Measurements from ENCODE around the gene DISP2.

Gene DISP2

GRCh38 chr15:40317580-40317979 lies 40.4 kb upstream of the DISP2 start:
- Histone ChIP-seq H3K4me3 (ENCODE audit: extremely low read depth, insufficient read depth, low read length, poor library complexity, severe bottlenecking) (no peak overlapping the region), H3K27ac (ENCODE audit: low read depth, low read length, severe bottlenecking) (no peak overlapping the region), H3K4me1 (ENCODE audit: control insufficient read depth, insufficient read depth, low read length, poor library complexity, severe bottlenecking) (peaks cover 31% of the 10 kb centered on the region), H3K9me3 (ENCODE audit: control insufficient read depth, low read length) (no peaks in the 10 kb centered on the region), H3K36me3 (ENCODE audit: control insufficient read depth, insufficient read depth, low read length) (no peaks in the 10 kb centered on the region)
- WGBS, 2 experiments (ENCODE audit: insufficient coverage in 2 of 2) = 80 to 88% methylated on average over 3 of the region's 4 CpGs

- Histone ChIP-seq H3K9me3 (ENCODE audit: control insufficient read depth, low read length) (no peaks in the 10 kb centered on the region), H3K27ac (ENCODE audit: low read depth, low read length, severe bottlenecking) (no peak overlapping the region), H3K4me1 (ENCODE audit: control insufficient read depth, insufficient read depth, low read length, poor library complexity, severe bottlenecking) (peaks cover 22% of the 10 kb centered on the region), H3K4me3 (ENCODE audit: extremely low read depth, insufficient read depth, low read length, poor library complexity, severe bottlenecking) (no peak overlapping the region), H3K36me3 (ENCODE audit: control insufficient read depth, insufficient read depth, low read length) (no peaks in the 10 kb centered on the region)
- 88 to 90% methylated on average over 1 of the region's 1 CpG for WGBS, 2 experiments (ENCODE audit: insufficient coverage in 2 of 2)
Measured at GRCh38 chr15:40320409-40320808, 37.6 kb upstream of the DISP2 start.

- Histone ChIP-seq H3K4me1 (ENCODE audit: control insufficient read depth, insufficient read depth, low read length, poor library complexity, severe bottlenecking) (peaks cover 24% of the 10 kb centered on the region), H3K27ac (ENCODE audit: low read depth, low read length, severe bottlenecking) (no peak overlapping the region), H3K9me3 (ENCODE audit: control insufficient read depth, low read length) (no peaks in the 10 kb centered on the region), H3K36me3 (ENCODE audit: control insufficient read depth, insufficient read depth, low read length) (no peaks in the 10 kb centered on the region), H3K4me3 (ENCODE audit: extremely low read depth, insufficient read depth, low read length, poor library complexity, severe bottlenecking) (no peak overlapping the region)
- WGBS, 2 experiments (ENCODE audit: insufficient coverage in 2 of 2) = 0% methylated on average over 1 of the region's 2 CpGs
Measured at GRCh38 chr15:40320931-40321371, 37.1 kb upstream of the DISP2 start.

GRCh38 chr15:40322531-40323238 lies 35.3 kb upstream of the DISP2 start:
- Histone ChIP-seq H3K27ac (ENCODE audit: low read depth, low read length, severe bottlenecking) (peak overlapping the region; percentile 10), H3K36me3 (ENCODE audit: control insufficient read depth, insufficient read depth, low read length) (no peaks in the 10 kb centered on the region), H3K9me3 (ENCODE audit: control insufficient read depth, low read length) (no peaks in the 10 kb centered on the region), H3K4me3 (ENCODE audit: extremely low read depth, insufficient read depth, low read length, poor library complexity, severe bottlenecking) (peak overlapping the region; percentile 27), H3K4me1 (ENCODE audit: control insufficient read depth, insufficient read depth, low read length, poor library complexity, severe bottlenecking) (peaks cover 41% of the 10 kb centered on the region)
- 9% methylated on average over 25 to 26 of the region's 26 CpGs for WGBS, 2 experiments (ENCODE audit: insufficient coverage in 2 of 2)

- peak within 1 kb of the TSS; percentile 63 for H3K4me3 ChIP-seq (ENCODE audit: extremely low read depth, insufficient read depth, low read length, poor library complexity, severe bottlenecking)
- 0 to 1% methylated on average over 61 to 73 of the region's 103 CpGs for WGBS, 2 experiments (ENCODE audit: insufficient coverage in 2 of 2)
- H3K27ac ChIP-seq (ENCODE audit: low read depth, low read length, severe bottlenecking) = peak within 1 kb of the TSS; percentile 10
- H3K4me1 ChIP-seq (ENCODE audit: control insufficient read depth, insufficient read depth, low read length, poor library complexity, severe bottlenecking) = peaks cover 47% of the 10 kb centered on the region
- H3K36me3 ChIP-seq (ENCODE audit: control insufficient read depth, insufficient read depth, low read length) = no peaks in the 10 kb centered on the region
- H3K9me3 ChIP-seq (ENCODE audit: control insufficient read depth, low read length) = no peaks in the 10 kb centered on the region
Measured at GRCh38 chr15:40323239-40323952, 34.6 kb upstream of the DISP2 start, which contains the start of gene INAFM2. Gene INAFM2 (plus strand): TSS chr15:40323692. CDS start chr15:40324056, 364 bp downstream.

GRCh38 chr15:40323953-40324937 lies 33.8 kb upstream of the DISP2 start:
- no peak overlapping the region for H3K27ac ChIP-seq (ENCODE audit: low read depth, low read length, severe bottlenecking)
- peaks cover 55% of the 10 kb centered on the region for H3K4me1 ChIP-seq (ENCODE audit: control insufficient read depth, insufficient read depth, low read length, poor library complexity, severe bottlenecking)
- H3K9me3 ChIP-seq (ENCODE audit: control insufficient read depth, low read length) = no peaks in the 10 kb centered on the region

GRCh38 chr15:40325188-40325587 lies 32.8 kb upstream of the DISP2 start:
- Histone ChIP-seq H3K4me3 (ENCODE audit: extremely low read depth, insufficient read depth, low read length, poor library complexity, severe bottlenecking) (peak overlapping the region; percentile 63), H3K36me3 (ENCODE audit: control insufficient read depth, insufficient read depth, low read length) (peaks cover 9% of the 10 kb centered on the region), H3K4me1 (ENCODE audit: control insufficient read depth, insufficient read depth, low read length, poor library complexity, severe bottlenecking) (peaks cover 63% of the 10 kb centered on the region), H3K9me3 (ENCODE audit: control insufficient read depth, low read length) (no peaks in the 10 kb centered on the region), H3K27ac (ENCODE audit: low read depth, low read length, severe bottlenecking) (no peak overlapping the region)
- whole genome bisulfite sequencing, 2 experiments (ENCODE audit: insufficient coverage in 2 of 2) = 80 to 100% methylated on average over 1 of the region's 2 CpGs

More at GRCh38 chr15:40323953-40324937, 33.8 kb upstream of the DISP2 start:
- H3K36me3 ChIP-seq (ENCODE audit: control insufficient read depth, insufficient read depth, low read length) = no peaks in the 10 kb centered on the region
- 0% methylated on average over 68 to 87 of the region's 101 CpGs for WGBS, 2 experiments (ENCODE audit: insufficient coverage in 2 of 2)
- peak overlapping the region; percentile 63 for H3K4me3 ChIP-seq (ENCODE audit: extremely low read depth, insufficient read depth, low read length, poor library complexity, severe bottlenecking)

GRCh38 chr15:40325700-40326099 lies 32.3 kb upstream of the DISP2 start:
- Histone ChIP-seq H3K36me3 (ENCODE audit: control insufficient read depth, insufficient read depth, low read length) (peaks cover 10% of the 10 kb centered on the region), H3K4me3 (ENCODE audit: extremely low read depth, insufficient read depth, low read length, poor library complexity, severe bottlenecking) (peak overlapping the region; percentile 1), H3K27ac (ENCODE audit: low read depth, low read length, severe bottlenecking) (no peak overlapping the region), H3K4me1 (ENCODE audit: control insufficient read depth, insufficient read depth, low read length, poor library complexity, severe bottlenecking) (peaks cover 63% of the 10 kb centered on the region), H3K9me3 (ENCODE audit: control insufficient read depth, low read length) (no peaks in the 10 kb centered on the region)
- WGBS, 2 experiments (ENCODE audit: insufficient coverage in 2 of 2) = 80 to 86% methylated on average over 1 of the region's 2 CpGs

- 33 to 36% methylated on average over 5 to 6 of the region's 6 CpGs for WGBS, 2 experiments (ENCODE audit: insufficient coverage in 2 of 2)
- Histone ChIP-seq H3K36me3 (ENCODE audit: control insufficient read depth, insufficient read depth, low read length) (peaks cover 23% of the 10 kb centered on the region), H3K4me3 (ENCODE audit: extremely low read depth, insufficient read depth, low read length, poor library complexity, severe bottlenecking) (no peak overlapping the region), H3K9me3 (ENCODE audit: control insufficient read depth, low read length) (no peaks in the 10 kb centered on the region), H3K4me1 (ENCODE audit: control insufficient read depth, insufficient read depth, low read length, poor library complexity, severe bottlenecking) (peaks cover 53% of the 10 kb centered on the region), H3K27ac (ENCODE audit: low read depth, low read length, severe bottlenecking) (peak overlapping the region; percentile 11)
Measured at GRCh38 chr15:40327457-40327856, 30.6 kb upstream of the DISP2 start.

GRCh38 chr15:40328176-40328575 lies 29.8 kb upstream of the DISP2 start:
- Histone ChIP-seq H3K4me1 (ENCODE audit: control insufficient read depth, insufficient read depth, low read length, poor library complexity, severe bottlenecking) (peaks cover 50% of the 10 kb centered on the region), H3K27ac (ENCODE audit: low read depth, low read length, severe bottlenecking) (peak overlapping the region; percentile 11), H3K9me3 (ENCODE audit: control insufficient read depth, low read length) (no peaks in the 10 kb centered on the region), H3K4me3 (ENCODE audit: extremely low read depth, insufficient read depth, low read length, poor library complexity, severe bottlenecking) (no peak overlapping the region), H3K36me3 (ENCODE audit: control insufficient read depth, insufficient read depth, low read length) (peaks cover 24% of the 10 kb centered on the region)
- WGBS, 2 experiments (ENCODE audit: insufficient coverage in 2 of 2) = 42 to 69% methylated on average over 2 to 3 of the region's 3 CpGs

Measured in mesodermal cell (in vitro differentiated cells).